HepG2 (cell line): ENCODE measurements around the gene APOL4. TPM values are rescaled to one million over a fixed set of nuclear protein-coding genes. Genes with fewer than 3 reads are reported as not detected.

Experiments
- ATAC-seq: fragments of 200-7000 bp; cut with Tn5 transposase; 3 replicates; pipeline ENCODE4 v1.9.1; 2020; ENCODE audit warnings: mild to moderate bottlenecking, moderate library complexity
- BruUV-seq: library from RNA; stranded (reverse); fragments of 400-500 nt; replicated peaks from 2 replicates; lab custom pipeline; 2021; lab: Mats Ljungman, UMichigan
- CTCF ChIA-PET: fragments of 300-600 bp; formaldehyde crosslinking; extraction: SDS; loops from one replicate; lab custom pipeline; 2021; ENCODE audit warnings: low total read pairs, inconsistent platforms, low intra/inter-chr PET ratio; lab: Yijun Ruan, JAX
- POLR2A ChIA-PET: fragments of 350-600 bp; sonication (Branson Sonifier 250); formaldehyde crosslinking; loops from one replicate; lab custom pipeline; 2020; ENCODE audit warnings: antibody characterized with exemption, inconsistent platforms; lab: Yijun Ruan, JAX
- DNase-seq: peaks from one replicate; pipeline ENCODE4 v3.0.0-alpha.2; 2015; ENCODE audit warnings: low spot score
- FAIRE-seq: peaks from 3 replicates; lab custom pipeline; 2011; peaks lifted over from hg19 to GRCh38; lab: Jason Lieb, UNC
- H2AFZ ChIP-seq: one replicate; pipeline ENCODE4 v1.6.1; 2011; ENCODE audit warnings: low read length, inconsistent platforms
- H3K27ac ChIP-seq: fragments of 300-600 bp; 3 replicates; pipeline ENCODE4 v1.8.0; 2011; ENCODE audit warnings: mixed run types, mild to moderate bottlenecking, mixed read lengths, low read length, inconsistent platforms; ENCODE audit not compliant: insufficient read depth; ENCODE audit errors: extremely low read length
- H3K27me3 ChIP-seq, 2 experiments: fragments of 200-600 bp in 1 of 2; 2 replicates in 1 of 2; 3 replicates in 1 of 2; pipeline versions ENCODE4 v1.6.0 to v1.8.0; 2011; ENCODE audit warnings: low read length in 2 of 2, mild to moderate bottlenecking in 2 of 2, moderate library complexity in 2 of 2, inconsistent platforms in 1 of 2; ENCODE audit not compliant: insufficient read depth in 2 of 2, control insufficient read depth in 1 of 2
- H3K36me3 ChIP-seq, 2 experiments: fragments of 200-600 bp in 1 of 2; replicated peaks in 1 of 2; 2 replicates in 1 of 2; 3 replicates in 1 of 2; pipeline versions ENCODE4 v1.5.1 to v1.8.0; 2011; ENCODE audit warnings: low read length in 2 of 2, inconsistent platforms in 1 of 2; ENCODE audit not compliant: insufficient read depth in 2 of 2, control insufficient read depth in 1 of 2
- H3K4me1 ChIP-seq: 2 replicates; pipeline ENCODE4 v1.5.1; 2012; ENCODE audit warnings: low read length, inconsistent platforms; ENCODE audit not compliant: insufficient read depth
- H3K4me2 ChIP-seq: 2 replicates; pipeline ENCODE4 v1.6.0; 2011; ENCODE audit warnings: low read depth, low read length, inconsistent platforms
- H3K4me3 ChIP-seq, 3 experiments: fragments of 200-600 bp in 1 of 3; sonication (generic), shearing (Covaris generic) in 1 of 3; replicated peaks in 1 of 3; 2 replicates each; pipeline ENCODE4 v1.5.1; 2011 to 2016; ENCODE audit warnings: low read length in 3 of 3, inconsistent platforms in 2 of 3, low read depth in 2 of 3, mild to moderate bottlenecking in 2 of 3, control low read depth in 1 of 3, mixed read lengths in 1 of 3; ENCODE audit not compliant: insufficient read depth in 1 of 3
- H3K79me2 ChIP-seq: one replicate; pipeline ENCODE4 v1.6.1; 2011; ENCODE audit warnings: low read length, inconsistent platforms; ENCODE audit not compliant: insufficient read depth
- H3K9ac ChIP-seq: 2 replicates; pipeline ENCODE4 v1.6.0; 2011; ENCODE audit warnings: mild to moderate bottlenecking, low read depth, low read length, inconsistent platforms; ENCODE audit not compliant: insufficient read depth
- H3K9me3 ChIP-seq: 2 replicates; pipeline ENCODE4 v1.5.1; 2012; ENCODE audit warnings: mild to moderate bottlenecking, low read length
- H4K20me1 ChIP-seq: 2 replicates; pipeline ENCODE4 v1.6.0; 2011; ENCODE audit warnings: inconsistent platforms, mild to moderate bottlenecking, low read length, moderate library complexity; ENCODE audit not compliant: insufficient read depth
- ARHGAP35 ChIP-seq: sonication (generic); formaldehyde crosslinking; IDR thresholded peaks from 2 replicates; pipeline ENCODE4 v1.9.0; 2022; ENCODE audit warnings: mild to moderate bottlenecking, inconsistent platforms, moderate library complexity, missing genetic modification reagents, borderline replicate concordance
- ATAD3A ChIP-seq: sonication (generic); formaldehyde crosslinking; IDR thresholded peaks from 2 replicates; pipeline ENCODE4 v1.4.0; 2020; ENCODE audit warnings: missing genetic modification reagents
- CBX5 ChIP-seq: sonication (generic); formaldehyde crosslinking; IDR thresholded peaks from 2 replicates; pipeline ENCODE4 v1.4.0; 2020; ENCODE audit warnings: missing genetic modification reagents, borderline replicate concordance
- JUN ChIP-seq: sonication (generic); formaldehyde crosslinking; IDR thresholded peaks from 2 replicates; pipeline ENCODE4 v1.4.0; 2020; ENCODE audit warnings: mild to moderate bottlenecking, missing genetic modification reagents
- KLF13 ChIP-seq: sonication (generic); formaldehyde crosslinking; IDR thresholded peaks from 2 replicates; pipeline ENCODE4 v1.4.0; 2020; ENCODE audit warnings: mild to moderate bottlenecking, missing genetic modification reagents
- MIER2 ChIP-seq: IDR thresholded peaks from 2 replicates; pipeline ENCODE4 v1.6.1; 2016; ENCODE audit warnings: missing biosample characterization, missing genetic modification reagents
- NFKBIZ ChIP-seq: IDR thresholded peaks from 2 replicates; pipeline ENCODE4 v1.6.1; 2018; ENCODE audit warnings: missing genetic modification reagents, missing compliant biosample characterization
- SIX4 ChIP-seq: sonication (generic); formaldehyde crosslinking; IDR thresholded peaks from 2 replicates; pipeline ENCODE4 v1.4.0; 2020; ENCODE audit warnings: missing genetic modification reagents
- SMARCE1 ChIP-seq: fragments of 450-650 bp; IDR thresholded peaks from 2 replicates; pipeline ENCODE4 v1.6.1; 2017; ENCODE audit warnings: borderline replicate concordance
- SRF ChIP-seq: IDR thresholded peaks from 2 replicates; pipeline ENCODE4 v1.6.1; 2011; ENCODE audit warnings: mild to moderate bottlenecking, low read depth, low read length, moderate library complexity
- TCF12 ChIP-seq, 2 experiments: fragments of 450-650 bp in 1 of 2; sonication (generic) in 1 of 2; formaldehyde crosslinking in 1 of 2; IDR thresholded peaks; 2 replicates each; pipeline versions ENCODE4 v1.6.1 to v1.8.0; 2017 to 2022; ENCODE audit warnings: antibody characterized with exemption in 1 of 2, mild to moderate bottlenecking in 1 of 2, missing genetic modification reagents in 1 of 2, moderate library complexity in 1 of 2
- ZNF251 ChIP-seq: sonication (generic); formaldehyde crosslinking; IDR thresholded peaks from 2 replicates; pipeline ENCODE4 v1.9.0; 2021; ENCODE audit warnings: mild to moderate bottlenecking, missing genetic modification reagents
- ZNF326 ChIP-seq: sonication (generic); formaldehyde crosslinking; IDR thresholded peaks from 2 replicates; pipeline ENCODE4 v1.4.0; 2020; ENCODE audit warnings: missing genetic modification reagents, borderline replicate concordance
- ZNF33A ChIP-seq: sonication (generic); formaldehyde crosslinking; IDR thresholded peaks from 2 replicates; pipeline ENCODE4 v1.5.1; 2020; ENCODE audit warnings: missing genetic modification reagents, mild to moderate bottlenecking, moderate library complexity, borderline replicate concordance
- ZNF484 ChIP-seq: sonication (generic); formaldehyde crosslinking; IDR thresholded peaks from 2 replicates; pipeline ENCODE4 v1.5.1; 2020; ENCODE audit warnings: mild to moderate bottlenecking, low read depth, missing genetic modification reagents, borderline replicate concordance
- WGBS: methylation state at CpG from one replicate; pipeline ENCODE4 v1.1.6; 2017; ENCODE audit warnings: low lambda C conversion rate; 5-methylcytosine and 5-hydroxymethylcytosine counted together
- in situ Hi-C: cut with HindIII; loops from 2 replicates; pipeline ENCODE4 v1.10.0; 2017; ENCODE audit warnings: low pct_unique_long_range_greater_than_20kb; ENCODE audit not compliant: extremely low pct_ligation_motif_present
- intact Hi-C: fragments of 100-400 bp; cut with micrococcal nuclease; formaldehyde crosslinking; loops from one replicate; pipeline ENCODE4 v1.10.0; 2022; ENCODE audit not compliant: unreplicated experiment
- polyA plus RNA-seq, 8 experiments: library from polyadenylated mRNA; depleted of rRNA in 3 of 8; stranded (reverse) in 7 of 8; unstranded in 1 of 8; fragments of >200 nt; fragmentation: Illumina TruSeq in 4 of 8; extraction: Trizol in 4 of 8; gene quantifications; 2 replicates each; pipeline versions ENCODE4 v1.2.1 to v1.2.3, GENCODE V29; 2011 to 2016; ENCODE audit warnings: low read depth in 4 of 8, missing spikeins in 1 of 8, mixed read lengths in 1 of 8; ENCODE audit not compliant: insufficient read depth in 1 of 8
- total RNA-seq, 5 experiments: library from RNA; depleted of rRNA; stranded (reverse); fragments of >200 nt; fragmentation: Illumina TruSeq; extraction: Trizol; gene quantifications; 2 replicates each; pipeline ENCODE4 v1.2.3, GENCODE V29; 2016; ENCODE audit warnings: low read depth in 1 of 5

Gene APOL4
- total and polyA plus RNA-seq, 2 of the 13 experiments (the other 11 are each of a cell fraction or from before 2014, with no cell fraction given), result 0.77 to 2.8 TPM

DNA sequence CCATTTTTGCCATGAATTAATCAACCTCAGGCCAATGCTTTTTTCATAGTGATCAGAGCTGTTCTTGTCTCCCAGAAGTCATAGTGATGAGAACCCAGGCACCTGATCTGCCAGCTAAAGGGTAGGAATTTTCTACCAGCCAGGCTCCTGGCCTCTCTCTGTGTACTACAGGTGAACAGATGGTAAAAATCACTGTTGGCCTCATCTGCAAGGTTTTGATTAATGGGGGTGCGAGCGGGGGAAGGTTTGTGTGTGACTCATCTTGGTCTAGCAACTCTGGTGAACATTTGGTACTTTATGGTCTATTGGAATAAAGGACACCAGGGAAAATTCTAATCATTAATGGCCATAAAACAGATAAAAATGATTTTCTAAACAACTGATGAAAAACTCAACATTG is 14.4 kb upstream of the APOL4 start:
- in situ Hi-C loops (no loop called here), intact Hi-C loops (no loop called here)
- H3K27ac ChIP-seq, result no peak overlapping the region
- no peaks in the 10 kb centered on the region for H4K20me1 ChIP-seq
- ChIA-PET POLR2A (no interaction called here), CTCF (no interaction called here)
- 83% methylated on average over 2 of the region's 2 CpGs for WGBS
- no peaks in the 10 kb centered on the region for H3K36me3 ChIP-seq
- DNase-seq (no peak), FAIRE-seq (no peak), ATAC-seq (no peak)
- TF ChIP-seq JUN (CRISPR knock-in tag) (no peak), SMARCE1 (no peak), ZNF484 (no peak), ZNF33A (CRISPR knock-in tag) (no peak), ATAD3A (CRISPR knock-in tag) (no peak), NFKBIZ (CRISPR knock-in tag) (no peak), SIX4 (CRISPR knock-in tag) (no peak), SRF (no peak), TCF12 (IDR thresholded peaks at IDR 0.05) (no peak), TCF12 (CRISPR knock-in tag; IDR thresholded peaks at IDR 0.05) (no peak), MIER2 (CRISPR knock-in tag) (no peak), ZNF251 (CRISPR knock-in tag) (no peak), KLF13 (CRISPR knock-in tag) (no peak), CBX5 (CRISPR knock-in tag) (no peak), ZNF326 (no peak), ARHGAP35 (CRISPR knock-in tag) (no peak)
- H3K27me3 ChIP-seq, result no peaks in the 10 kb centered on the region
- peaks cover 45% of the 10 kb centered on the region for H3K4me1 ChIP-seq
- no peak overlapping the region for H3K4me2 ChIP-seq
- no peak overlapping the region for H2AFZ ChIP-seq
- no peak overlapping the region for H3K4me3 ChIP-seq
- no peaks in the 10 kb centered on the region for H3K9me3 ChIP-seq
- no peaks in the 10 kb centered on the region for H3K79me2 ChIP-seq
- H3K9ac ChIP-seq, result no peak overlapping the region
- BruUV-seq, result no TSS peak
